Femur (tissue), 1 donor: ENCODE results near the gene LDHD.
A peak's percentile ranks its signal among the peaks of the same experiment; 100 is the strongest.
"Not testable (repeated sequence)": the region's sequence is repeated elsewhere in the genome, so short reads cannot be mapped to it uniquely, and the experiment has no call there.

Source experiments
- DNase-seq: peaks from one replicate; pipeline ENCODE4 v3.0.0-alpha.2; 2017

The LDHD gene

GRCh38 chr16:75099075-75099667 is 17.4 kb downstream of the LDHD start:
- DNase-seq, result no peak

GRCh38 chr16:75097941-75098901 is 18.4 kb downstream of the LDHD start:
- DNase-seq, result no peak

DNA sequence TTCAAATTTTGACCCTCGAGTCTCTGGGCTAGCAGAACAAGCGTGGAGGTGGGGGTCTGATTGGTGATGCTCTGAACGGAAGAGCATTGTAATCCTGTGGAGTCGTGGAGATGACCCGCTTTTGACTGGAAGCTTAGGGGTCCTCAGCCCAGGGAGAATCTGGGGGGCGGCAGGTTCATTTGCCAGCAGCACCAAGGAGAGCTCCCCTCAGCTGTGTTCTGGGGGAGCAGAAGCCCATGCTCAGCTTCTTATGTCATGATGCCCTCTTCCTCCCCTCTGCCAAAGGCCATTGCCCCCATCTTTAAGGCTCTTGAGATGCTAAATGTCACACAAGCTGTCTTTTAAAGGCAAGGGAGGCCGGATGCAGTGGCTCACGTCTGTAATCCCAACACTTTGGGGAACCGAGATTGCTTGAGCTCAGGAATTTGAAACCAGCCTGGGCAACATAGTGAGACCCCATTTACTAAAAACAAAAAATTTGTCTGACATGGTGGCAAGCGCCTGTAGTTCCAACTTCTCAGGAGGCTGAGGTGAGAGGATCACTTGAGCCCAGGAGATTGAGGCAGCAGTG is 19.3 kb downstream of the LDHD start:
- DNase-seq, result no peak

- DNase-seq, result peak; percentile 77
Measured at GRCh38 chr16:75096656-75097055, 19.9 kb downstream of the LDHD start.

GRCh38 chr16:75095204-75095621 is 21.4 kb downstream of the LDHD start:
- DNase-seq, result no peak

- DNase-seq, result no peak
Measured at GRCh38 chr16:75093598-75094540, 22.7 kb downstream of the LDHD start.

DNA sequence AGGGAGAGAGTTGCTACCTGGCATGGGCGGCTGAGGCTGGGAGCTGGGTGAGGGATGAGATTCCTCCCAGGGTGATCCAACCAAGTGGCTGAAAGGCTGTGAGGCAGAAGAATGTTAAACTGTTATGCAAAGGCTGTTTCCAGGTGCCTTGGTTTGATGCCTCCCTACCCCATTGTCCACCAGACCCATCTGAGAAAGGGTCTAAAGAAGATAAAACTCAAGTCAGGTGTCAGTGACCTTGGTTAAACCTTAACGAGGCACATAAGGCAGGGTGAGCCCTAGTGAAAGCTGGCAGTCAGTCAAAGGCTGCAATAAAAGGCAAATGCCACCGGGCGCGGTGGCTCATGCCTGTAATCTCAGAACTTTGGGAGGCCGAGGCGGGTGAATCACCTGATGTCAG is 23.8 kb downstream of the LDHD start:
- DNase-seq, result no peak

DNA sequence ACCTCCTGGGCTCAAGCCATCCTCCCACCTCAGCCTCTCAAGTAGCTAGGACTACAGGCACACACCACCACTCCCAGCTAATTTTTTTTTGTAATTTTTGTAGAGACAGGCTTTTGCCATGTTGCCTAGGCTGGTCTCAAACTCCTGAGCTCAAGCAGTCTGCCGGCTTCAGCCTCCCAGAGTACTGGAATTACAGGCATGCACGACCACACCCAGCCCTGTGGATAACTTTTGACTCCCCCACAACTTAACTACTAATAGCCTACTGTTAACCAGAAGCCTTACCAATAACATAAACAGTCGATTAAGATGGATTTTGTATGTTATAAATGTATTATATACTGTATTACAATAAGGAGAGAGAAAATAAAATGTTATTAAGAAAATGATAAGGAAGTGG is 25.0 kb downstream of the LDHD start:
- DNase-seq, result not testable (repeated sequence)

- not testable (repeated sequence) for DNase-seq
Measured at GRCh38 chr16:75090899-75091298, 25.7 kb downstream of the LDHD start.

DNA sequence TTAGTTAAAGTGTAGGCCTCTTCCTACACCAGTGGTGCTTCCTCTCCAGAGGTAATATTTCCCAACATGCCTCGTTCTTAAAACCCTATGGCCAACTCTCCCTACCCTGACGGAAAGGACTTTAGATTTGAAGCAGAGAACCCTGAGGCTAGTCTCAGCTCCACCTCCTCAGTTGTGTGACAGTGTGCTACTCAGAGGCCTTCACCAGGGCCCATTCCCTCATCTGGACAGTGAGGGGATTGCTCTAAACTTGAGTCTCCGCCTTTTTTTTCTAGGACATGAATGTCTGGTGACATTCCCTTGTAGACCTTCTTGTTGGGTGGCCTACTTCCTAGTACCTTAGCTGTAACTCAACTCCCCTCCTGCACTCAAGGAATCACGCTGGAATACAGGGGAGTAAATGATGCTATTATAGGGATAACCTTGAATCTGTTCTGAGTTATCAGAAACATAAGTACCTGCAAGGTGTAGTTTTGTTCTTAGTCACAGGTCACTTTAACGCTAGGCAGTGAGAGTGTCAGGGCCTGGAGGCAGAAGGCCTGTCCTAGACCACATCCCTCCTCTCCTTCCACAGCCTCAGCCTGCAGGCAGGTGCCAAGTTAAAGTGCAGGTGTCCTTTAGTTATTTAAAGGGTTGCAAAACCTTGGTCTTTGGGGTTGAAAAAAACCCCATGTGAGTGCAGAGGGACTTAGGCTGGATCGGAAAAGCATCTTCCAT is 26.9 kb downstream of the LDHD start:
- DNase-seq, result no peak

DNA sequence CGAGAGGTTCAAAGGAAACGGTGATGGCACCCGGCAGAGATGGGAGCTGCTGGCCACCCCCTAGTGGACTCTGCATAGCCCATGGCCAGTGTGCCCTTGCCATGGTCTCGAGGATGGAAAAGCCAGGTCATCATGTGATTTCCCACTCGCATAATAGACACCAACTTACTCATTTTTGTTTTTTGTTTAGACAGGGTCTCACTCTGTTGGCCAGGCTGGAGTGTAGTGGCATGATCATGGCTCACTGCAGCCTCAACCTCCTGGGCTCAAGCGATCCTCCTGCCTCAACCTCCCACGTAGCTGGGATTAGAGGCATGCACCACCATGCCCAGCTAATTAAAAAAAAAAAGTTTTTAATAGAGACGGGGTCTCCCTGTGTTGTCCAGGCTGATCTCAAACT is 27.6 kb downstream of the LDHD start:
- DNase-seq, result no peak

GRCh38 chr16:75088216-75088615 is 28.4 kb downstream of the LDHD start:
- DNase-seq, result no peak

DNA sequence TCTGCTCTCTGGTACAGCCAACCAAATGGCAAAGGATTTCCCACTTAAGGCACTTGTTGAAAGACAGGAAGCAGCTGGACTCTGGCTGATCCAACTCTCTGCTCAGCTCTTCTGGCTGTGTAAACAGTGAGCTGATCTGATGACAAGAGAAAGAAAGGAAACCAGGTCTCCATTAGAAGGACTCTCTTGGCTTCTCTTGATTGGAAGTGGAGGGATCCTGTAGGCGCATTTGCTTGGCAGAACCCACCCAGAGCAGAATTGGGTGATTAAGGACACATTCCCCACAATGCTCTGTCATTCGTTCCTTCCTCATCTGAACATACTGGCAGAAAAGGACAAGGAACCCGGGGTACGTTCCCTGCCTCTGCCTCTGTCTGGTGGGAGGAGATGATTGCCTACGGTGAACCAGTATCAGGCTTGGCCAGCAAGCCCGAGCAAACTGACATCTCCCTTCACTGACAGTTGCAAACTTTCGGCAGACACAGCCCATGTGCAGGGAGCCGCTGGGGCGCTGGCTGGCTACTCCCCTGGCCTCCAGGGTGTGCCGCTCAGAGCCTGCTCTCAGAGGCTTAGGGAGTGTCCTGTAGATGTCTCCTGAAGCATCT is 29.1 kb downstream of the LDHD start:
- peak; percentile 69 for DNase-seq

- DNase-seq, result no peak
Measured at GRCh38 chr16:75086688-75087374, 29.7 kb downstream of the LDHD start.

- no peak for DNase-seq
Measured at GRCh38 chr16:75086281-75086680, 30.3 kb downstream of the LDHD start.

DNA sequence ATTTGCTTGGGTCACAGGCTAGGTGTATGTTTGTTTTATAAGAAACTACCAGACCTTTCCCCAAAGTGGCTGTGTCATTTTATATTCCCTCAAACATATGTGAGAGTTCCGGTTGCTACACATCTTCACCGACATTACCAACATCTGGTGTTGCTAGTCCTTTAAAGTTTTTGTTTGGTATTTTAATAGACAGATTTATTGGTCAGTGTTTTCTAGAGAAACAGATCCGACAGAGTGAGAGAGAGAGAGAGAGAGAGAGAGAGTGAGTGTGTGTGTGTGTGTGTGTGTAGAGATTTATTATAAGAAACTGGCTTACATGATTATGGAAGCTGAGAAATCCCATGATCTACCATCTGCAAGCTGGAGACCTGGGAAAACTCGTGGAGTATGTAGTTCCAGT is 31.0 kb downstream of the LDHD start:
- DNase-seq, result no peak

GRCh38 chr16:75083813-75084212 is 32.8 kb downstream of the LDHD start:
- DNase-seq, result no peak

- DNase-seq, result no peak
Measured at GRCh38 chr16:75081179-75081859, 35.3 kb downstream of the LDHD start.

- DNase-seq, result no peak
Measured at GRCh38 chr16:75080205-75081029, 36.2 kb downstream of the LDHD start.
